Loucy (cell line): ENCODE data around the gene ANO2.

Experiments
- H2AFZ ChIP-seq: fragments of 200-600 bp; sonication (generic); 2 replicates; pipeline ENCODE4 v1.6.0; 2016; ENCODE audit warnings: antibody characterized with exemption, mild to moderate bottlenecking, low read length, moderate library complexity
- H3F3A ChIP-seq: fragments of 200-600 bp; 2 replicates; pipeline ENCODE4 v1.6.0; 2016; ENCODE audit warnings: antibody characterized with exemption, low read depth, mild to moderate bottlenecking
- H3K27me3 ChIP-seq: fragments of 200-600 bp; sonication (generic); 2 replicates; pipeline ENCODE4 v1.6.1; 2014; ENCODE audit warnings: low read length, mild to moderate bottlenecking; ENCODE audit not compliant: insufficient read depth, poor library complexity, severe bottlenecking
- H3K36me3 ChIP-seq: fragments of 200-600 bp; sonication (generic); 2 replicates; pipeline ENCODE4 v1.6.1; 2016; ENCODE audit warnings: low read length; ENCODE audit not compliant: insufficient read depth
- H3K4me1 ChIP-seq: fragments of 200-600 bp; sonication (generic); 2 replicates; pipeline ENCODE4 v1.5.1; 2014; ENCODE audit warnings: low read length, mild to moderate bottlenecking; ENCODE audit not compliant: insufficient read depth, poor library complexity, severe bottlenecking
- H3K4me2 ChIP-seq: fragments of 200-600 bp; sonication (generic); 2 replicates; pipeline ENCODE4 v1.6.0; 2014; ENCODE audit warnings: antibody characterized with exemption, low read length, low read depth, mild to moderate bottlenecking; ENCODE audit not compliant: poor library complexity, severe bottlenecking
- H3K4me3 ChIP-seq: fragments of 200-600 bp; sonication (generic); 2 replicates; pipeline ENCODE4 v1.5.1; 2014; ENCODE audit warnings: low read length, mild to moderate bottlenecking, mixed read lengths; ENCODE audit not compliant: poor library complexity, severe bottlenecking
- H3K79me2 ChIP-seq: fragments of 200-600 bp; sonication (generic); 2 replicates; pipeline ENCODE4 v1.6.1; 2014; ENCODE audit warnings: low read length; ENCODE audit not compliant: insufficient read depth
- H3K9ac ChIP-seq: fragments of 200-600 bp; sonication (generic); 2 replicates; pipeline ENCODE4 v1.6.0; 2014; ENCODE audit warnings: mild to moderate bottlenecking, low read depth, low read length, moderate library complexity; ENCODE audit not compliant: poor library complexity, severe bottlenecking
- H3K9me2 ChIP-seq: fragments of 200-600 bp; sonication (generic); replicated peaks from 2 replicates; pipeline ENCODE4 v1.6.1; 2016; ENCODE audit warnings: low read depth, low read length, mixed read lengths
- H3K9me3 ChIP-seq: fragments of 200-600 bp; sonication (generic); 2 replicates; pipeline ENCODE4 v1.6.1; 2014; ENCODE audit warnings: mild to moderate bottlenecking, antibody characterized with exemption, low read length, low read depth; ENCODE audit not compliant: insufficient read depth
- H4K20me1 ChIP-seq: fragments of 200-600 bp; sonication (generic); 2 replicates; pipeline ENCODE4 v1.6.0; 2014; ENCODE audit warnings: antibody characterized with exemption, low read length, mild to moderate bottlenecking; ENCODE audit not compliant: insufficient read depth, poor library complexity, severe bottlenecking
- EZH2phosphoT487 ChIP-seq: fragments of 200-600 bp; IDR thresholded peaks from 2 replicates; pipeline ENCODE4 v1.6.1; 2018; ENCODE audit warnings: antibody characterized with exemption, mild to moderate bottlenecking, moderate library complexity, borderline replicate concordance
- TF ChIP-seq, protein P1 (sequence below): fragments of 200-600 bp; sonication (generic); conservative IDR thresholded peaks from 2 replicates; pipeline ENCODE4 v1.5.1; 2014; ENCODE audit warnings: mild to moderate bottlenecking, antibody characterized with exemption, low read length

ANO2 gene

DNA sequence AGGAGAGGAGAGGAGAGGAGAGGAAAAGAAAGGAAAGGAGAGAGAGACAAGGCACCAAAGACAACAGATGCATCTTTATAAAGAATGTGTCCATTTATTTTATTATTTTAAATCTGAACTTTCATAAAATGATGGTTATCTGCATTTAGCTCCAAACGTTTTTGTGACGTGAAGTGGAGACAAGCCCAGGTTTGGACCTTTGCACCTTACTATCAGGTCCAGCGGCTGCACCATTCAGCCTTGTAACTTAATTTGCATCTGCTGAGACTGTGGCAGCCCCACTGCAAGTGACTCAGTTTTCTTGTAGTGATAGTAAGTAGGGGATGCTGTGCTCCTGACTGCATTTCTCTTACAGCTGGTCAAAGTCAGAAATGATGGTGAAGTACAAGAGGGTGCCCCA, 382.5 kb downstream of the ANO2 start:
- Histone ChIP-seq H3K27me3 (no peaks in the 10 kb centered on the region), H3K36me3 (no peaks in the 10 kb centered on the region), H3K9me3 (no peaks in the 10 kb centered on the region), H3F3A (no peaks in the 10 kb centered on the region), H2AFZ (no peak overlapping the region), H3K79me2 (no peaks in the 10 kb centered on the region), H4K20me1 (no peaks in the 10 kb centered on the region), H3K4me2 (no peak overlapping the region), H3K9ac (no peak overlapping the region), H3K4me3 (no peak overlapping the region), H3K4me1 (peaks cover 11% of the 10 kb centered on the region), H3K9me2 (no peaks in the 10 kb centered on the region)
- TF ChIP-seq, protein P1, sequence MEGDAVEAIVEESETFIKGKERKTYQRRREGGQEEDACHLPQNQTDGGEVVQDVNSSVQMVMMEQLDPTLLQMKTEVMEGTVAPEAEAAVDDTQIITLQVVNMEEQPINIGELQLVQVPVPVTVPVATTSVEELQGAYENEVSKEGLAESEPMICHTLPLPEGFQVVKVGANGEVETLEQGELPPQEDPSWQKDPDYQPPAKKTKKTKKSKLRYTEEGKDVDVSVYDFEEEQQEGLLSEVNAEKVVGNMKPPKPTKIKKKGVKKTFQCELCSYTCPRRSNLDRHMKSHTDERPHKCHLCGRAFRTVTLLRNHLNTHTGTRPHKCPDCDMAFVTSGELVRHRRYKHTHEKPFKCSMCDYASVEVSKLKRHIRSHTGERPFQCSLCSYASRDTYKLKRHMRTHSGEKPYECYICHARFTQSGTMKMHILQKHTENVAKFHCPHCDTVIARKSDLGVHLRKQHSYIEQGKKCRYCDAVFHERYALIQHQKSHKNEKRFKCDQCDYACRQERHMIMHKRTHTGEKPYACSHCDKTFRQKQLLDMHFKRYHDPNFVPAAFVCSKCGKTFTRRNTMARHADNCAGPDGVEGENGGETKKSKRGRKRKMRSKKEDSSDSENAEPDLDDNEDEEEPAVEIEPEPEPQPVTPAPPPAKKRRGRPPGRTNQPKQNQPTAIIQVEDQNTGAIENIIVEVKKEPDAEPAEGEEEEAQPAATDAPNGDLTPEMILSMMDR, result no peak
- no peak for TF ChIP-seq EZH2phosphoT487

DNA sequence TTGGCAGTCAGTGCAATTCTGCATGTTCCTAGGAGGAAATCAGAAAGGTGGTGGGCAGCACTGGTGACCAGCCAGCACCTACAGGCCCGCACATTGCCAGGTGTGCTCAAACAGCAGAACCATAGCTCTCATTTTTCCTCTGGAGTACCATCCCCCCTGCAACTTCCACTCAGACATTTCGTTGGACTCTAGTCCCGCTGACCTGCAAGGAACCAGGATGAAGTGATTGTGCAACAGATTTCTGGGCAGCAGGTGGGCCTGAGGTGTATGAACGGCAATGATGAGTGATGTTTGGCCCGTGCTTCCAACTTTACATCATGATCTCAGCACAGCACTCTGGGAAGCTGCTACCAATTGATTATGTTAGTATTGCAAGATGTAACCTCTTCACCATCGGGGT, 383.2 kb downstream of the ANO2 start:
- TF ChIP-seq, protein P1, result no peak
- no peak for TF ChIP-seq EZH2phosphoT487
- H4K20me1 ChIP-seq, result no peaks in the 10 kb centered on the region
- H3K4me1 ChIP-seq, result peaks cover 11% of the 10 kb centered on the region
- H3K9me3 ChIP-seq, result no peaks in the 10 kb centered on the region
- H3K36me3 ChIP-seq, result no peaks in the 10 kb centered on the region
- no peaks in the 10 kb centered on the region for H3F3A ChIP-seq
- no peaks in the 10 kb centered on the region for H3K9me2 ChIP-seq
- no peak overlapping the region for H3K4me3 ChIP-seq
- no peak overlapping the region for H3K9ac ChIP-seq
- H2AFZ ChIP-seq, result no peak overlapping the region
- no peaks in the 10 kb centered on the region for H3K27me3 ChIP-seq
- H3K79me2 ChIP-seq, result no peaks in the 10 kb centered on the region
- no peak overlapping the region for H3K4me2 ChIP-seq

DNA sequence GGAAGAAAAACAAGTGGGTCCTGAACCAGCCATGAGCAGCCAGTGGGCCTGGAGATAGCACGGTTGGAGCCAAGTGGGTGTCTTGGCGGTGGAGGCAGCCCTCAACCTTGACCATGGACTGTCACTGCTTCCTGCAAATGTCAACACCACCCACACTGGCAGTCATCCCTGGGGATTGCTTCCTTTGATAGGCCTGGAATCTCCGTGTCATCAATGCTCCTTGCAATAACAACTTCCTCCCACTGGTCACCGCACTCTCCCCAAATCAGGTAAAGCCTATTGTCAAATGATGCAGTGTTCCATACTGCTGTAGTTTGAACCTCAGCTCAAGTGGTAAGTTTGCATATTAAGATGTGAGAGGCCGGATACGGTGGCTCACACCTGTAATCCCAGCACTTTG, 384.0 kb downstream of the ANO2 start:
- no peak overlapping the region for H3K9ac ChIP-seq
- no peak overlapping the region for H3K4me2 ChIP-seq
- no peaks in the 10 kb centered on the region for H3K9me3 ChIP-seq
- no peak overlapping the region for H3K4me3 ChIP-seq
- no peaks in the 10 kb centered on the region for H3F3A ChIP-seq
- TF ChIP-seq, protein P1, result no peak
- H3K36me3 ChIP-seq, result no peaks in the 10 kb centered on the region
- H3K79me2 ChIP-seq, result no peaks in the 10 kb centered on the region
- no peak overlapping the region for H2AFZ ChIP-seq
- H3K9me2 ChIP-seq, result no peaks in the 10 kb centered on the region
- H3K4me1 ChIP-seq, result peaks cover 11% of the 10 kb centered on the region
- no peaks in the 10 kb centered on the region for H4K20me1 ChIP-seq
- no peaks in the 10 kb centered on the region for H3K27me3 ChIP-seq
